ENCODE measurements around the gene DCC.
"Not testable (repeated sequence)": the region's sequence is repeated elsewhere in the genome, so short reads cannot be mapped to it uniquely, and the experiment has no call there.

DCC gene

DNA sequence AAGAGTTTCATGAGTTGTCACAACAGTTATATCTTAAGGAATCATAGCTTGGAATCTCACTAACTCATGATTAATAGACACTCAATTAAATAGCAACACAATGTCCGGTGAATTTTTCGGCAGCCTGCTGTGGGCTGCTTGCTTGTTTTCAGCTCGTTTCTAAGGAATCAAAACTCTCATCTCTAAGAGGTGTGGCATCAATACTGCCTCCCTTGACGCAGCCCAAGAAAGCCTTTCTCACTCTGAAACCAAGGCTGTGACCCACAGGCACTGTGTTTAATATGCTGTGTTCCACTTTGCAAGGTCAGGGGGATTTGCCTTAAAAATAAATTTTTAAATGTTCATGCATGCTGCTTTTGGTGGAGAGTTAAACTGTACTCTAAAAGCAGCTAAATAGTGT lies 5.4 kb downstream of the DCC start:
- H3K27ac ChIP-seq: no peak overlapping the region
- TF ChIP-seq CTCF (conservative IDR thresholded peaks at IDR 0.05): no peak

DNA sequence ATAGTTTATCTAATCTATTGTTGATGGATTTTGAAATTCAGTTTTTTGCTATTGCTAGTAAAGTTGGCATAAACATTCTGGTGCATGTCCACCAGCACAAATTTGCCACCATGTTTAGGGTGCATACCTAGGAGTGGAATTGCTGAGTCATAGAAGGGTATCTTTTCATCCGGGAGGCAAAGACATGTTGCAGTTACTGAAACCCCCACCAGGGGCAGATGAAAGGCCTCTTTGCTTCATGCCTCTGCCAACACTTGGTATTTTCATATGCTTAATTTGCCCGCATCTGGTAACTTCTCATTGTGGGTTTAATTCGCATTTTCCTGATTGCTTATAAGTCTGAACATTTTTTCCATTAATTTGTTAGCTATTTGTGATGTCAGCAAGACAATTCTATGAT lies 8.2 kb downstream of the DCC start:
- no peak overlapping the region for H3K27ac ChIP-seq
- TF ChIP-seq CTCF (conservative IDR thresholded peaks at IDR 0.05): peak; percentile 39

DNA sequence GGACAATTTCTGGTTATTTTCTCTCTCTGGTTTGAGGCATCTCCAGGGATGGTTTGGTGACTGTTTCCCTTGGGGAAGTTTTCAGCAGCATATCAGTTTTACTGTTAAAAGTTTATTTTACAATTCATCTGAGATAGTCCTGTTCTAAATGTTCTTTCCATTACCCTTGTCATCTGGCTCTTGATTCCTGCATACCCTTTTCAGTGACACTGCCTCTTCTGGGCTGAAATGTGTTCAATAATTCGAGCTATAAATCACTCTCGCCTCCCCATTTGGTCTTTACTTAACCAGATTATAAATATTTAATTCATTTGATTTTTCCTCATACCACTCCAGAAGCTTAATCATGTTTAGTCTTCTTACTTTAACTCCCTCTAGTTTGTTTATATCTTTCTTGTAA lies 9.5 kb downstream of the DCC start:
- TF ChIP-seq CTCF (conservative IDR thresholded peaks at IDR 0.05): no peak

DNA sequence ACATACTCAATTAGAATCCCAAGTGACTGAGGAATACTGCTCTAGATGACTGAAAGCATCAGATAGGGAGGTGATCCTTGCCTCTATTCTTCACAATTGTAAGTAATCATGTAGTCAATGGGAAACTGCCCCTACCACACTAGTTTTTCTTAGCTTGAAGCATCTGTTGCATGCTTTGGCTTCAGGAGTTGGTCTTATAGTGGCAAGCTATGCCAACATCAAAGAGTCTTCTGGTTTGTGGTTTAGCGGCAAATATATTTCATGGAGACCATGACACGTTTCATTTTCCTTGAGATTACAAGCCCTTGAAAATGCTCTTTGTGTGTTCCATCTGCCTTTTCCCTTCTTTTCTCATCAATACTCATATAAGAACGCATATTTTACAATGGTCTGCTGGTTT lies 12.9 kb downstream of the DCC start:
- no peak for TF ChIP-seq CTCF (conservative IDR thresholded peaks at IDR 0.05)
- H3K27ac ChIP-seq: no peak overlapping the region

More for the DNA sequence above, 9.5 kb downstream of the DCC start:
- H3K27ac ChIP-seq: no peak overlapping the region

DNA sequence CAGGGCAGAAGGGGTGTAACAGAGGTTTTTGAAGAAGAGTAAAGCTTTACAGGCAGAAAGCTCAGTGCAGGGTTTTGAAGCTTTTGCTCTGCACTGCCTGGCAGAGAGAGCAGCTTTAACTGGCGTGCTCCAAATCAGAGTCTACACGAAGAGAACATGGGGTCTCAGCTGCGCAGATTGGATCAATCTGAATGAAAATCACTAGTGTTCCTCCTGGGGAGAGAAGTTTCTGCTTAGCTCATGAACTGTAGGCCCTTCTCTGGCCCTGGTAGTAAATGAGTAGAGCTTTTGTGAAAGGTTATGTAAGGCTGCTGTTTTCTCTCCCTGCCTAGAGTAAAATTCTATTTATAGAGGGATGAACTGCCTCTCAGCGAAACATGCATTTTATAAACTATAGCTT lies 13.6 kb downstream of the DCC start:
- H3K27ac ChIP-seq: no peak overlapping the region
- TF ChIP-seq CTCF (conservative IDR thresholded peaks at IDR 0.05): no peak

DNA sequence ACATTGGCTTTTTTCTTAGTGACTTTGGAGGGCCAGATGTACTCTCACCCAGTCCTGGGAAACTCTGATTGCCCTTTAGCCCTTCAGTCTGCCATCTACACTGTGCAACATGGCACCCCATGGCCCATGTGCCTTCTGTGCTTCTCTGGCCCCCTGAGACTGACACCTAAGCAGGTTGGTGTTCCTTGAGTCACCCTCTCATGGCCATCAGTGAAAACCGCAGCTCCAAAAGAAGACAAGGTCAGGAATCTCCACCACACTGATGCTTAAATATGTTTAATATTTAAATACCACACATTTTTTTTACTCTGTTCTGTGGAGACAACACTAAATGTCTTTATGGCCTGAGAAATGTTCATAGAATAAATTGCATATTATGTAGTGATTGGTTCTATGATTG lies 23.9 kb downstream of the DCC start:
- H3K27ac ChIP-seq: no peak overlapping the region
- TF ChIP-seq CTCF (conservative IDR thresholded peaks at IDR 0.05): no peak

- not testable (repeated sequence) for H3K27ac ChIP-seq
Observed at GRCh38 chr18:52366851-52367250, 26.9 kb downstream of the DCC start.

DNA sequence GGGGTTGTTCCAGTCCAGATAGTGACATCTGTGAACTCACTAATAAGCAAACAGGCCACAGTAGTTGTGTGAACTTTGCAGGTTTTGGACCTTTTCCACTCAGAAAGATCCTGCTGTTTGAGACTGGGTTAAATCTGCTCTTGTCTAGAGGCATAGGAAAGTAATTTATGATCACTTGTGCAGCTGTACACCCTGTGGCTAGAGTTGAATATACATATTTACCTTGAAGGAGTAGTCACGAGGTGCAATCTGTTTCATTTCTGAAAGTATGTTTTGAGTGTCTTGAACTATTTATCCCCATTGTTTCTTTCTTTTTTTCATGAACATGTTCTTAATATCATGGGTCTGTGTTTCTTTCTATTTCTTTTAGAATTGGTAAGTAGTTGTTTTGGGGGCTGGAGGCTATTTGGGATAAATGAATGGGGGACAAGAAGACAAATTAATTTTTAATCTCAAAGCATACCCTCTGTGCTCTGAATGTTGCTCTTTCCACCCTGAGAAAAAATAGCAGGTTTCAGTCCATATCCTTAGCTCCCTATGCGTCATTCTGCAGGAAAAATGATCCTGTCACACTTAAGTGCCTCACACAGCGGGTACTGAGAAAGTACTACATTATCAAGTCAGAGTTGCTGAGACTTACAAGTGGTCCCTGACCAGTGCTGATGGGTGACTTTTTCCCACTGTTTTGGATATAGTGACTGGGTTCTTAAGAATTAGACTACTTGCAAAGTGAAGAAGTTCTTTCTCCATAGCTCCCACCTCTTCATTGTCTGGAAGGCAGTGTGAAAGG lies 28.2 kb downstream of the DCC start:
- no peak overlapping the region for H3K27ac ChIP-seq
- no peak for TF ChIP-seq CTCF (conservative IDR thresholded peaks at IDR 0.05)
